ENCODE measurements around the gene SCAP. TPM values are rescaled to one million over a fixed set of nuclear protein-coding genes. Genes with fewer than 3 reads are reported as not detected.

The SCAP gene
- total RNA-seq, 1 donor = 81.4 TPM

DNA sequence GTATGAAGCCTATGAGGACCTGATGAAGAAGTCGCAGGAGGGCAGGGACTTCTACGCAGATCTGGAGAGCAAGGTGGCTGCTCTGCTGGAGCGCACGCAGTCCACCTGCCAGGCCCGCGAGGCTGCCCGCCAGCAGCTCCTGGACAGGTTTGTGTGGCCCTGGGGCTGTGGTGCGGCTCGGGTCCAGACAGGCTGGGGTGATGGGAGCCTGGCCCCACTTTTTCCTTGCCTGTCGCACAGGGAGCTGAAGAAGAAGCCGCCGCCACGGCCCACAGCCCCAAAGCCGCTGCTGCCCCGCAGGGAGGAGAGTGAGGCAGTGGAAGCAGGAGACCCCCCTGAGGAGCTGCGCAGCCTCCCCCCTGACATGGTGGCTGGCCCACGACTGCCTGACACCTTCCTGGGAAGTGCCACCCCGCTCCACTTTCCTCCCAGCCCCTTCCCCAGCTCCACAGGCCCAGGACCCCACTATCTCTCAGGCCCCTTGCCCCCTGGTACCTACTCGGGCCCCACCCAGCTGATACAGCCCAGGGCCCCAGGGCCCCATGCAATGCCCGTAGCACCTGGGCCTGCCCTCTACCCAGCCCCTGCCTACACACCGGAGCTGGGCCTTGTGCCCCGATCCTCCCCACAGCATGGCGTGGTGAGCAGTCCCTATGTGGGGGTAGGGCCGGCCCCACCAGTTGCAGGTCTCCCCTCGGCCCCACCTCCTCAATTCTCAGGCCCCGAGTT, 65.9 kb downstream of the SCAP start:
- Histone ChIP-seq H3K4me3 (ENCODE audit: insufficient read depth, low read length) (no peak overlapping the region), H2AFZ (ENCODE audit: low read length) (no peak overlapping the region), H3K4me2 (ENCODE audit: insufficient read depth, low read length) (no peak overlapping the region), H3K4me1 (ENCODE audit: insufficient read depth, low read length) (peaks cover 7% of the 10 kb centered on the region), H3K27ac (ENCODE audit: low read depth, low read length) (no peak overlapping the region), H3K27me3 (ENCODE audit: insufficient read depth, low read length) (no peaks in the 10 kb centered on the region), H4K20me1 (ENCODE audit: insufficient read depth, low read length) (peaks cover 19% of the 10 kb centered on the region), H3K36me3 (ENCODE audit: insufficient read depth, low read length) (peaks cover 52% of the 10 kb centered on the region), H3K79me2 (ENCODE audit: insufficient read depth, low read length) (peaks cover 14% of the 10 kb centered on the region), H3K9me3 (ENCODE audit: low read depth, low read length) (no peaks in the 10 kb centered on the region)
- DNase-seq (ENCODE audit: insufficient read length, low spot score, missing footprints) = peak; percentile 72
- TF ChIP-seq, protein P1, sequence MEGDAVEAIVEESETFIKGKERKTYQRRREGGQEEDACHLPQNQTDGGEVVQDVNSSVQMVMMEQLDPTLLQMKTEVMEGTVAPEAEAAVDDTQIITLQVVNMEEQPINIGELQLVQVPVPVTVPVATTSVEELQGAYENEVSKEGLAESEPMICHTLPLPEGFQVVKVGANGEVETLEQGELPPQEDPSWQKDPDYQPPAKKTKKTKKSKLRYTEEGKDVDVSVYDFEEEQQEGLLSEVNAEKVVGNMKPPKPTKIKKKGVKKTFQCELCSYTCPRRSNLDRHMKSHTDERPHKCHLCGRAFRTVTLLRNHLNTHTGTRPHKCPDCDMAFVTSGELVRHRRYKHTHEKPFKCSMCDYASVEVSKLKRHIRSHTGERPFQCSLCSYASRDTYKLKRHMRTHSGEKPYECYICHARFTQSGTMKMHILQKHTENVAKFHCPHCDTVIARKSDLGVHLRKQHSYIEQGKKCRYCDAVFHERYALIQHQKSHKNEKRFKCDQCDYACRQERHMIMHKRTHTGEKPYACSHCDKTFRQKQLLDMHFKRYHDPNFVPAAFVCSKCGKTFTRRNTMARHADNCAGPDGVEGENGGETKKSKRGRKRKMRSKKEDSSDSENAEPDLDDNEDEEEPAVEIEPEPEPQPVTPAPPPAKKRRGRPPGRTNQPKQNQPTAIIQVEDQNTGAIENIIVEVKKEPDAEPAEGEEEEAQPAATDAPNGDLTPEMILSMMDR (IDR thresholded peaks at IDR 0.05; ENCODE audit: extremely low read depth, low read depth, low read length) = no peak

DNA sequence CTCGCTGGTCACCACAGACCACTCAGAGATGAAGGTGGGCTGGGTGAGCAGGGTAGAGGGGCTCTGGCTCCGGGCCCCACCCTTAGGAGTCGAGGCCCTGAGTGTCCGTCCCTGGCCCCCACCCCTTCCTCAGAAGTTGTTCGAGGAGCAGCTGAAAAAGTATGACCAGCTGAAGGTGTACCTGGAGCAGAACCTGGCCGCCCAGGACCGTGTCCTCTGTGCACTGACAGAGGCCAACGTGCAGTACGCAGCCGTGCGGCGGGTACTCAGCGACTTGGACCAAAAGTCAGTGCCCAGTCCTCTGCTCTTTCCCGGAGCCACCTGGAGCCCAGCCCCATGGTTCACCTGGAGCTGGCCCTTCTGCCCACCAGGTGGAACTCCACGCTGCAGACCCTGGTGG, 66.5 kb downstream of the SCAP start:
- Histone ChIP-seq H3K27me3 (ENCODE audit: insufficient read depth, low read length) (no peaks in the 10 kb centered on the region), H3K36me3 (ENCODE audit: insufficient read depth, low read length) (peaks cover 46% of the 10 kb centered on the region)

GRCh38 chr3:47408839-47409229, 66.9 kb downstream of the SCAP start:
- Histone ChIP-seq H3K4me2 (ENCODE audit: insufficient read depth, low read length) (no peak overlapping the region), H2AFZ (ENCODE audit: low read length) (no peak overlapping the region), H3K79me2 (ENCODE audit: insufficient read depth, low read length) (peaks cover 23% of the 10 kb centered on the region), H3K36me3 (ENCODE audit: insufficient read depth, low read length) (peaks cover 42% of the 10 kb centered on the region), H4K20me1 (ENCODE audit: insufficient read depth, low read length) (peaks cover 19% of the 10 kb centered on the region), H3K27ac (ENCODE audit: low read depth, low read length) (no peak overlapping the region), H3K9me3 (ENCODE audit: low read depth, low read length) (no peaks in the 10 kb centered on the region), H3K4me3 (ENCODE audit: insufficient read depth, low read length) (no peak overlapping the region), H3K27me3 (ENCODE audit: insufficient read depth, low read length) (no peaks in the 10 kb centered on the region), H3K4me1 (ENCODE audit: insufficient read depth, low read length) (peaks cover 15% of the 10 kb centered on the region)
- DNase-seq (ENCODE audit: insufficient read length, low spot score, missing footprints) = no peak
- TF ChIP-seq, protein P1 (IDR thresholded peaks at IDR 0.05; ENCODE audit: extremely low read depth, low read depth, low read length) = no peak

More for the DNA sequence above, 66.5 kb downstream of the SCAP start:
- Histone ChIP-seq H3K9me3 (ENCODE audit: low read depth, low read length) (no peaks in the 10 kb centered on the region), H3K79me2 (ENCODE audit: insufficient read depth, low read length) (peaks cover 19% of the 10 kb centered on the region), H3K4me3 (ENCODE audit: insufficient read depth, low read length) (no peak overlapping the region), H3K4me1 (ENCODE audit: insufficient read depth, low read length) (peaks cover 12% of the 10 kb centered on the region), H3K4me2 (ENCODE audit: insufficient read depth, low read length) (no peak overlapping the region), H3K27ac (ENCODE audit: low read depth, low read length) (no peak overlapping the region), H2AFZ (ENCODE audit: low read length) (no peak overlapping the region), H4K20me1 (ENCODE audit: insufficient read depth, low read length) (peaks cover 19% of the 10 kb centered on the region)
- TF ChIP-seq, protein P1 (IDR thresholded peaks at IDR 0.05; ENCODE audit: extremely low read depth, low read depth, low read length) = no peak
- DNase-seq (ENCODE audit: insufficient read length, low spot score, missing footprints) = no peak

GRCh38 chr3:47407896-47408838, 67.6 kb downstream of the SCAP start:
- Histone ChIP-seq H3K36me3 (ENCODE audit: insufficient read depth, low read length) (peaks cover 35% of the 10 kb centered on the region), H3K9me3 (ENCODE audit: low read depth, low read length) (no peaks in the 10 kb centered on the region), H4K20me1 (ENCODE audit: insufficient read depth, low read length) (peaks cover 19% of the 10 kb centered on the region), H3K4me2 (ENCODE audit: insufficient read depth, low read length) (no peak overlapping the region), H3K27ac (ENCODE audit: low read depth, low read length) (no peak overlapping the region), H3K4me1 (ENCODE audit: insufficient read depth, low read length) (peaks cover 15% of the 10 kb centered on the region), H3K4me3 (ENCODE audit: insufficient read depth, low read length) (no peak overlapping the region), H3K27me3 (ENCODE audit: insufficient read depth, low read length) (no peaks in the 10 kb centered on the region), H2AFZ (ENCODE audit: low read length) (no peak overlapping the region), H3K79me2 (ENCODE audit: insufficient read depth, low read length) (peaks cover 30% of the 10 kb centered on the region)
- TF ChIP-seq, protein P1 (IDR thresholded peaks at IDR 0.05; ENCODE audit: extremely low read depth, low read depth, low read length) = no peak
- DNase-seq (ENCODE audit: insufficient read length, low spot score, missing footprints) = peak; percentile 66
